Transverse colon (tissue), 4 donors: ENCODE measurements around the gene HELZ2. TPM values are rescaled to one million over a fixed set of nuclear protein-coding genes. Genes with fewer than 3 reads are reported as not detected.

ENCODE experiments used
- DNase-seq: peaks from one replicate; pipeline ENCODE4 v3.0.0-alpha.2; 2019
- H3K27ac ChIP-seq, 4 donors: fragments of 200-600 bp; sonication (generic); 2 replicates each; pipeline ENCODE4 v1.5.1; 2016 to 2018; ENCODE audit warnings: inconsistent platforms in 4 of 4
- H3K27me3 ChIP-seq: fragments of 200-600 bp; sonication (generic); 2 replicates; pipeline ENCODE4 v1.5.1; 2017; ENCODE audit warnings: inconsistent platforms
- H3K36me3 ChIP-seq, 4 donors: fragments of 200-600 bp; sonication (generic); 2 replicates each; pipeline ENCODE4 v1.5.1; 2017 to 2019; ENCODE audit warnings: inconsistent platforms in 4 of 4
- H3K4me1 ChIP-seq, 4 donors: fragments of 200-600 bp; sonication (generic); 2 replicates each; pipeline ENCODE4 v1.5.1; 2017 to 2020; ENCODE audit warnings: inconsistent platforms in 4 of 4
- H3K4me3 ChIP-seq, 4 donors: fragments of 200-600 bp; sonication (generic); 1 replicate in 1 of 4; 2 replicates in 3 of 4; pipeline versions ENCODE4 v1.5.1 to v1.6.1; 2017 to 2019; ENCODE audit warnings: inconsistent platforms in 4 of 4
- H3K9me3 ChIP-seq, 2 donors: fragments of 200-600 bp; sonication (generic); 2 replicates each; pipeline ENCODE4 v1.5.1; 2017 to 2019; ENCODE audit warnings: inconsistent platforms in 2 of 2
- EP300 ChIP-seq: sonication (generic); formaldehyde crosslinking; IDR thresholded peaks from one replicate; pipeline ENCODE4 v1.6.1; 2017; ENCODE audit warnings: antibody characterized with exemption, low read depth
- POLR2A ChIP-seq: fragments of 450-650 bp; IDR thresholded peaks from one replicate; pipeline ENCODE4 v1.6.1; 2016; ENCODE audit warnings: antibody characterized with exemption, mild to moderate bottlenecking, moderate library complexity
- POLR2AphosphoS5 ChIP-seq, 3 donors: sonication (generic); formaldehyde crosslinking; IDR thresholded peaks; one replicate each; pipeline ENCODE4 v1.6.1; 2016; ENCODE audit warnings: antibody characterized with exemption in 3 of 3
- WGBS, 2 donors: methylation state at CpG; one replicate each; pipeline ENCODE4 v1.1.5; 2018; ENCODE audit warnings: low coverage in 1 of 2; 5-methylcytosine and 5-hydroxymethylcytosine counted together
- in situ Hi-C, 4 donors: fragments of 200-750 bp; cut with MboI; loops; one replicate each; pipeline versions ENCODE4 v1.15.0 to v1.15.1; 2017; ENCODE audit warnings: low sequenced_read_pairs in 3 of 4, low pct_ligation_motif_present in 1 of 4, low pct_unique_long_range_greater_than_20kb in 1 of 4
- intact Hi-C: fragments of 100-400 bp; cut with DNase I; formaldehyde crosslinking; loops from one replicate; pipeline ENCODE4 v1.15.1; 2023; ENCODE audit warnings: low total_unique reads
- total RNA-seq, 4 donors: library from RNA; depleted of rRNA; stranded (reverse); fragments of >200 nt; gene quantifications; one replicate each; pipeline ENCODE4 v1.1.0, GENCODE V29; 2016
- TF ChIP-seq, protein P1 (sequence below), 5 experiments: fragments of 200-600 bp in 3 of 5; fragments of 450-650 bp in 2 of 5; sonication (generic) in 3 of 5; IDR thresholded peaks; 1 replicate in 2 of 5; 2 replicates in 3 of 5; pipeline ENCODE4 v1.5.1; 2016 to 2017; ENCODE audit warnings: antibody characterized with exemption in 5 of 5, inconsistent platforms in 3 of 5, mild to moderate bottlenecking in 2 of 5, moderate library complexity in 1 of 5

Gene HELZ2
- total RNA-seq, 4 donors from 2014 or later: 32.9 to 49.4 (median 38.8) TPM

DNA sequence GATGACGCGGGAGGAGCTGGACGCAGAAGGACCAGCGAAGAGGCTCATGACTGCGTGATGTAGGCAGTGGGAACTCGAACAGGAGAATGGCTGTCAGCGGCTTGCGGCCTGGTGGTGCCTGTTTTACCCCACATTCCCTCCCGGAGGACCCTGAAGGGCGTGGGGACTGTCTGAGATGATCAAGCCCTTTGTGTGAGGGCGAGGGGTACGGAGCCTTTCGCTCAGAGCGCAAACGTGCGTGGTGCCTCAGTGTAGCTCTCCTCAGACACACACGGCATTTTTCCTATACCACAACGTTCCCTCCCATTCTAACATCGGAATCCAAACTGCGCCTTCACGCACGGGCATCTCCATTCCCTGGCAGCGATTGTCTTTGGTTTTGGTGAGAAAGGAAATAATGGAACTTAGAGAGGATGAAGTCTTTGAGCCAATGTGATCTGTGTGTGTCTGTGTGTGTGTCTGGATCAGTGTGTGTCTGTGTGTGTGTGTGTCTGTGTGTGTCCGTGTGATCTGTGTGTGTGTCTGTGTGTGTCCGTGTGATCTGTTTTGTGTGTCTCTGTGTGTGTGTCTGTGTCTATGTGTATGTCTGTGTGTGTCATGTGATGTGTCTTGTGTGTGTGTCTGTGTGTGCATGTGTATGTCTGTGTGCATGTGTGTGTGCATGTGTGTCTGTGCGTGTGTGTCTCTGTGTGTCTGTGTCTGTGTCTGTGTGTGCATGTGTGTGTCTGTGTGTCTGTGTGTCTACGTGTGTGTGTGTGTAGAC, 42.2 kb downstream of the HELZ2 start:
- TF ChIP-seq POLR2A: peak; percentile 38
- TF ChIP-seq, protein P1, sequence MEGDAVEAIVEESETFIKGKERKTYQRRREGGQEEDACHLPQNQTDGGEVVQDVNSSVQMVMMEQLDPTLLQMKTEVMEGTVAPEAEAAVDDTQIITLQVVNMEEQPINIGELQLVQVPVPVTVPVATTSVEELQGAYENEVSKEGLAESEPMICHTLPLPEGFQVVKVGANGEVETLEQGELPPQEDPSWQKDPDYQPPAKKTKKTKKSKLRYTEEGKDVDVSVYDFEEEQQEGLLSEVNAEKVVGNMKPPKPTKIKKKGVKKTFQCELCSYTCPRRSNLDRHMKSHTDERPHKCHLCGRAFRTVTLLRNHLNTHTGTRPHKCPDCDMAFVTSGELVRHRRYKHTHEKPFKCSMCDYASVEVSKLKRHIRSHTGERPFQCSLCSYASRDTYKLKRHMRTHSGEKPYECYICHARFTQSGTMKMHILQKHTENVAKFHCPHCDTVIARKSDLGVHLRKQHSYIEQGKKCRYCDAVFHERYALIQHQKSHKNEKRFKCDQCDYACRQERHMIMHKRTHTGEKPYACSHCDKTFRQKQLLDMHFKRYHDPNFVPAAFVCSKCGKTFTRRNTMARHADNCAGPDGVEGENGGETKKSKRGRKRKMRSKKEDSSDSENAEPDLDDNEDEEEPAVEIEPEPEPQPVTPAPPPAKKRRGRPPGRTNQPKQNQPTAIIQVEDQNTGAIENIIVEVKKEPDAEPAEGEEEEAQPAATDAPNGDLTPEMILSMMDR (IDR thresholded peaks at IDR 0.05): no peak
- Histone ChIP-seq H3K27ac (no peak overlapping the region), H3K9me3 (no peaks in the 10 kb centered on the region), H3K36me3 (no peaks in the 10 kb centered on the region), H3K4me3 (no peak overlapping the region), H3K27me3 (peaks cover 10% of the 10 kb centered on the region), H3K4me1 (peaks cover 10 to 34% (median 18%) of the 10 kb centered on the region in 4 donors)
- DNase-seq: no peak
- in situ Hi-C loops: loop anchor here in 1 of 4 donors (25.0 kb wide), 1 partner anchor 105 kb away; the partner anchor contains the start of gene GMEB2
- WGBS, 2 donors: 84 to 100% methylated on average over 1 to 27 of the region's 27 CpGs
- intact Hi-C loops: loop anchor here (10.0 kb wide), 1 partner anchor 253 kb away; no protein-coding TSS in a partner anchor

- in situ Hi-C loops: loop anchor here in 1 of 4 donors (25.0 kb wide), 1 partner anchor 107 kb away; the partner anchor contains the start of gene GMEB2
- WGBS, 2 donors: 43% methylated on average over 11 of the region's 14 CpGs; no CpG with 5 or more reads in 1 of the 2 donors
Measured at GRCh38 chr20:63530788-63531160, 43.3 kb downstream of the HELZ2 start.

GRCh38 chr20:63529861-63530787, 43.9 kb downstream of the HELZ2 start:
- DNase-seq: no peak
- Histone ChIP-seq H3K36me3 (no peaks in the 10 kb centered on the region), H3K27ac (peak overlapping the region; percentile 10 to 55 (median 22)), H3K27me3 (peaks cover 9% of the 10 kb centered on the region), H3K9me3 (no peaks in the 10 kb centered on the region), H3K4me3 (no peak overlapping the region), H3K4me1 (peaks cover 10 to 38% (median 14%) of the 10 kb centered on the region in 4 donors)
- whole genome bisulfite sequencing, 2 donors: 71% methylated on average over 33 of the region's 39 CpGs; no CpG with 5 or more reads in 1 of the 2 donors
- intact Hi-C loops (loop anchor here (10.0 kb wide), 1 partner anchor 255 kb away; no protein-coding TSS in a partner anchor), in situ Hi-C loops (loop anchor here in 1 of 4 donors (25.0 kb wide), 1 partner anchor 107 kb away; the partner anchor contains the start of gene GMEB2)
- TF ChIP-seq, protein P1 (IDR thresholded peaks at IDR 0.05): no peak
- TF ChIP-seq EP300 (no peak), POLR2A (no peak), POLR2AphosphoS5 (IDR thresholded peaks at IDR 0.05) (no peak)

More at GRCh38 chr20:63530788-63531160, 43.3 kb downstream of the HELZ2 start:
- DNase-seq: peak; percentile 82
- Histone ChIP-seq H3K27me3 (peaks cover 10% of the 10 kb centered on the region), H3K27ac (peak overlapping the region; percentile 10 to 55 (median 22)), H3K9me3 (no peaks in the 10 kb centered on the region), H3K4me3 (no peak overlapping the region), H3K36me3 (no peaks in the 10 kb centered on the region), H3K4me1 (peaks cover 10 to 38% (median 16%) of the 10 kb centered on the region in 4 donors)
- TF ChIP-seq POLR2A (peak; percentile 24), POLR2AphosphoS5 (IDR thresholded peaks at IDR 0.05) (peak in 2 of 3 donors; percentile 21 to 60), EP300 (no peak)
- TF ChIP-seq, protein P1 (IDR thresholded peaks at IDR 0.05): no peak
- intact Hi-C loops: loop anchor here (10.0 kb wide), 1 partner anchor 254 kb away; no protein-coding TSS in a partner anchor
